ENCODE measurements around the gene CCDC68. TPM values are rescaled to one million over a fixed set of nuclear protein-coding genes. Genes with fewer than 3 reads are reported as not detected.

CCDC68 gene
- total and polyA plus RNA-seq, 2 of the 4 experiments (the other 2 are of a cell fraction) = 0.46 to 0.54 TPM

GRCh38 chr18:54983791-54984190 is 24.5 kb upstream of the CCDC68 start:
- ChIA-PET POLR2A (ENCODE audit: unreplicated experiment) (no interaction called here), CTCF (interaction anchor here (0.9 to 2.2 kb wide), 8 partner anchors 9 to 312 kb away, joined by 3 to 22 read pairs (median 5); no protein-coding TSS in a partner anchor)
- TF ChIP-seq CEBPB (IDR thresholded peaks at IDR 0.05; ENCODE audit: low read depth, low read length) (no peak), SMC3 (IDR thresholded peaks at IDR 0.05; ENCODE audit: low read depth, low read length) (no peak), CHD1 (IDR thresholded peaks at IDR 0.05; ENCODE audit: low read depth, low read length) (no peak), BHLHE40 (IDR thresholded peaks at IDR 0.05; ENCODE audit: low read depth, low read length) (no peak), NFE2L2 (IDR thresholded peaks at IDR 0.05; ENCODE audit: low read depth, low read length) (no peak), USF2 (IDR thresholded peaks at IDR 0.05; ENCODE audit: low read depth, low read length) (no peak), POLR2A (IDR thresholded peaks at IDR 0.05; ENCODE audit: low read depth, low read length) (no peak), RFX5 (IDR thresholded peaks at IDR 0.05; ENCODE audit: low read depth, low read length) (no peak), RCOR1 (IDR thresholded peaks at IDR 0.05; ENCODE audit: insufficient replicate concordance, low read length) (no peak)
- H4K5ac ChIP-seq (ENCODE audit: low read depth, low read length) = no peak overlapping the region
- H2BK120ac ChIP-seq (ENCODE audit: low read depth, low read length) = no peak overlapping the region
- no peak overlapping the region for H3K4ac ChIP-seq (ENCODE audit: low read depth, low read length)
- no peaks in the 10 kb centered on the region for H3K79me1 ChIP-seq (ENCODE audit: low read depth in 1 of 2, low read length in 2 of 2)
- in situ Hi-C loops (cut with MboI; ENCODE audit: low sequenced_read_pairs) (loop anchor here (5.0 to 25.0 kb wide), 4 partner anchors 59 to 521 kb away; no protein-coding TSS in a partner anchor), intact Hi-C loops (cut with micrococcal nuclease) (loop anchor here (1.0 to 10.0 kb wide), 6 partner anchors 156 to 1591 kb away; partner anchors contain the start of gene RAB27B), dilution Hi-C loops (cut with HindIII; ENCODE audit: low sequenced_read_pairs, unreplicated experiment) (no loop called here)
- H4K91ac ChIP-seq (ENCODE audit: insufficient read depth, low read depth, low read length) = no peak overlapping the region
- H4K8ac ChIP-seq (ENCODE audit: low read depth in 2 of 2, low read length in 2 of 2) = no peak overlapping the region
- no peaks in the 10 kb centered on the region for H4K20me1 ChIP-seq (ENCODE audit: insufficient read depth, low read length)
- no peaks in the 10 kb centered on the region for H3K4me1 ChIP-seq (ENCODE audit: control insufficient read depth, insufficient read depth, low read length)
- H3K9me3 ChIP-seq (ENCODE audit: control insufficient read depth, insufficient read depth, low read length) = no peaks in the 10 kb centered on the region
- no peak overlapping the region for H3K27ac ChIP-seq (ENCODE audit: insufficient read depth, low read length)
- no peak overlapping the region for H3K9ac ChIP-seq (ENCODE audit: low read depth, low read length)
- H2AK9ac ChIP-seq (replicated peaks; ENCODE audit: low read depth, low read length, poor library complexity) = no peak overlapping the region
- no peak overlapping the region for H2BK20ac ChIP-seq (ENCODE audit: low read depth, low read length)
- no peaks in the 10 kb centered on the region for H3K9me1 ChIP-seq (ENCODE audit: insufficient read depth, low read length)
- H2AK5ac ChIP-seq (ENCODE audit: low read depth, low read length) = no peak overlapping the region
- no peak overlapping the region for H2BK15ac ChIP-seq (ENCODE audit: low read depth, low read length)
- H3K23ac ChIP-seq (ENCODE audit: low read depth, low read length) = no peak overlapping the region
- no TSS peak for BruUV-seq (replicated peaks)
- no peaks in the 10 kb centered on the region for H3K27me3 ChIP-seq (ENCODE audit: control insufficient read depth, insufficient read depth, low read length)
- no peaks in the 10 kb centered on the region for H3K36me3 ChIP-seq (ENCODE audit: control insufficient read depth, insufficient read depth, low read length)
- no CpG with 5 or more reads among the region's 3 CpGs for WGBS, 2 experiments (ENCODE audit: extremely low coverage in 2 of 2, insufficient read length in 1 of 2)
- H3K4me2 ChIP-seq (ENCODE audit: low read depth, low read length) = no peak overlapping the region
- no peak overlapping the region for H2AFZ ChIP-seq (replicated peaks; ENCODE audit: low read length, poor library complexity)
- ATAC-seq (ENCODE audit: low read depth) (no peak), DNase-seq (no peak)
- H3K56ac ChIP-seq (ENCODE audit: extremely low read depth, insufficient read depth, low read length) = no peak overlapping the region
- no peak overlapping the region for H3K14ac ChIP-seq (replicated peaks; ENCODE audit: low read depth, low read length)
- no peak overlapping the region for H3K4me3 ChIP-seq (ENCODE audit: insufficient read depth, low read depth, low read length)
- no peak overlapping the region for H3K18ac ChIP-seq (ENCODE audit: low read depth, low read length)
- H2BK5ac ChIP-seq (ENCODE audit: low read depth, low read length, poor library complexity, severe bottlenecking) = no peak overlapping the region

Data from IMR-90 (cell line).